Lung (tissue), 12 donors: ENCODE results near the gene NDUFS7. TPM values are rescaled to one million over a fixed set of nuclear protein-coding genes. Genes with fewer than 3 reads are reported as not detected.

Experiments used
- ATAC-seq: fragments of 200-7000 bp; cut with Tn5 transposase; one replicate; pipeline ENCODE4 v1.9.1; 2020; ENCODE audit warnings: moderate number of reproducible peaks; ENCODE audit not compliant: insufficient read depth, low FRiP score
- DNase-seq, 3 donors: peaks; one replicate each; pipeline ENCODE4 v3.0.0-alpha.2; 2013 to 2017
- H3K27ac ChIP-seq, 2 donors: one replicate each; pipeline ENCODE4 v1.5.1; 2013; ENCODE audit warnings: mild to moderate bottlenecking in 2 of 2, moderate library complexity in 2 of 2, control low read depth in 1 of 2, inconsistent platforms in 1 of 2, low read depth in 1 of 2, low read length in 1 of 2
- H3K27me3 ChIP-seq, 3 donors: one replicate each; pipeline ENCODE4 v1.5.1; 2013; ENCODE audit warnings: low read length in 2 of 3; ENCODE audit not compliant: control insufficient read depth in 3 of 3, insufficient read depth in 3 of 3
- H3K36me3 ChIP-seq, 4 donors: one replicate each; pipeline ENCODE4 v1.5.1; 2013; ENCODE audit warnings: low read length in 4 of 4, mild to moderate bottlenecking in 1 of 4, moderate library complexity in 1 of 4; ENCODE audit not compliant: control insufficient read depth in 4 of 4, insufficient read depth in 4 of 4
- H3K4me1 ChIP-seq, 5 donors: one replicate each; pipeline ENCODE4 v1.5.1; 2013; ENCODE audit warnings: low read length in 5 of 5, mild to moderate bottlenecking in 2 of 5, moderate library complexity in 1 of 5; ENCODE audit not compliant: control insufficient read depth in 5 of 5, insufficient read depth in 5 of 5
- H3K4me3 ChIP-seq: one replicate; pipeline ENCODE4 v1.5.1; 2013; ENCODE audit warnings: mild to moderate bottlenecking, control low read depth, moderate library complexity
- H3K9ac ChIP-seq, 2 donors: one replicate each; pipeline ENCODE4 v1.5.1; 2013; ENCODE audit warnings: low read length in 2 of 2, control low read depth in 1 of 2; ENCODE audit not compliant: insufficient read depth in 1 of 2
- H3K9me3 ChIP-seq, 4 donors: one replicate each; pipeline ENCODE4 v1.5.1; 2013; ENCODE audit warnings: low read length in 3 of 4, mild to moderate bottlenecking in 1 of 4, moderate library complexity in 1 of 4; ENCODE audit not compliant: control insufficient read depth in 4 of 4, insufficient read depth in 3 of 4
- WGBS, 2 donors: extraction: QIAGEN DNeasy Blood & Tissue Kit; methylation state at CpG; one replicate each; pipeline ENCODE4 v1.1.7; 2013; 5-methylcytosine and 5-hydroxymethylcytosine counted together
- polyA plus RNA-seq, 2 donors: library from polyadenylated mRNA; stranded (reverse); fragments of 200-250 nt; gene quantifications; one replicate each; pipeline ENCODE4 v1.2.1, GENCODE V29; 2013
- total RNA-seq, 2 donors: library from RNA; depleted of rRNA in 1 of 2; stranded (reverse); fragments of >200 nt in 1 of 2; gene quantifications; one replicate each; pipeline ENCODE4 v1.2.1, GENCODE V29; 2014 to 2021
- TF ChIP-seq, protein P1 (sequence below): IDR thresholded peaks from 2 replicates; pipeline ENCODE4 v1.5.1; 2012; ENCODE audit warnings: mild to moderate bottlenecking; ENCODE audit errors: control extremely low read depth, extremely low read depth
- donor health status: control.
- donor health status: control.
- donor health status: Bipolar disorder and iron deficiency.
- donor health status: healthy.
- donor health status: DM: yes; HTN: yes; CAD: no.

NDUFS7 gene
- total and polyA plus RNA-seq, 4 donors, result 33.4 to 133 (median 108) TPM

DNA sequence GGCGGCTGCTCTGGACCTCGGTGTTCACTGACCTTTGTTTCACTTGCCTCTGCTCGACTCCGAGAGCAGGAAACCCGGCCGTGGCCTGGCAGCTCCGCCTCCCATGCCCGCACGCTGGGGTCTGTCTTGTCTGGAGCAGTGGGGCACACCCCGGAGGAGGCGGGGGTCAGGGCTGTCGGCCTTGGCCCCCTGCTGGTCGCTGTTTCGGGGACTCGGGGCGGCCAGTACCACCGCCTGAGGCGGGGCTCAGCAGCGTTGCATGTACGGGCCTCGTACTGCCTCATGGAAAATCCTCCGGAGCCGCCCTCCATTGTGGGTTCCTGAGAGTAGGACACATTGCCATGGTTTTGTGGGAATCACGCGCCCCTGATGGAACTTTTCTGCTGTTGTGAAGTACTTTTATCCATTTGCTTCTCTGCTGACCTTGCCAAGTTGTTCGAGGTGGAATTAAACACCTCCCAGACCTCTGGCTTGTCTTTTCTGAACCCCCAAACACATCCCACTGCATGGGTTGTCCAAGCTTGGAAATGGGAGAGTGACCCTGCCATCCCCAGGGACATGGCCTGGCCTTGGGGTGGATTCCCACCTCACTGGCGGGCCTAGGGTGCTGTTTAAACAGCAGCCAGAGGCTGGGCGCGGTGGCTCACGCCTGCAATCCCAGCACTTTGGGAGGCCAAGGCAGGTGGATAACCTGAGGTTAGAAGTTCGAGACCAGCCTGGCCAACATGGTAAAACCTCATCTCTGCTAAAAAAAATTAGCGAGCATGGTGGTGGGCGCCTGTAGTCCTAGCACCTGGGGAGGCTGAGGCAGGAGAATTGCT lies 5.5 kb upstream of the NDUFS7 start:
- Histone ChIP-seq H3K4me3 (no peak overlapping the region), H3K9ac (no peak overlapping the region), H3K9me3 (no peaks in the 10 kb centered on the region), H3K27me3 (no peaks in the 10 kb centered on the region), H3K36me3 (peaks cover 0 to 28% (median 2%) of the 10 kb centered on the region in 4 donors), H3K4me1 (peaks cover 0 to 12% (median 0%) of the 10 kb centered on the region in 5 donors), H3K27ac (no peak overlapping the region)
- ATAC-seq (no peak), DNase-seq (no peak)
- WGBS, 2 donors, result 88 to 91% methylated on average over 33 of the region's 33 CpGs
- TF ChIP-seq, protein P1, sequence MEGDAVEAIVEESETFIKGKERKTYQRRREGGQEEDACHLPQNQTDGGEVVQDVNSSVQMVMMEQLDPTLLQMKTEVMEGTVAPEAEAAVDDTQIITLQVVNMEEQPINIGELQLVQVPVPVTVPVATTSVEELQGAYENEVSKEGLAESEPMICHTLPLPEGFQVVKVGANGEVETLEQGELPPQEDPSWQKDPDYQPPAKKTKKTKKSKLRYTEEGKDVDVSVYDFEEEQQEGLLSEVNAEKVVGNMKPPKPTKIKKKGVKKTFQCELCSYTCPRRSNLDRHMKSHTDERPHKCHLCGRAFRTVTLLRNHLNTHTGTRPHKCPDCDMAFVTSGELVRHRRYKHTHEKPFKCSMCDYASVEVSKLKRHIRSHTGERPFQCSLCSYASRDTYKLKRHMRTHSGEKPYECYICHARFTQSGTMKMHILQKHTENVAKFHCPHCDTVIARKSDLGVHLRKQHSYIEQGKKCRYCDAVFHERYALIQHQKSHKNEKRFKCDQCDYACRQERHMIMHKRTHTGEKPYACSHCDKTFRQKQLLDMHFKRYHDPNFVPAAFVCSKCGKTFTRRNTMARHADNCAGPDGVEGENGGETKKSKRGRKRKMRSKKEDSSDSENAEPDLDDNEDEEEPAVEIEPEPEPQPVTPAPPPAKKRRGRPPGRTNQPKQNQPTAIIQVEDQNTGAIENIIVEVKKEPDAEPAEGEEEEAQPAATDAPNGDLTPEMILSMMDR, result no peak

GRCh38 chr19:1379126-1379905 lies 4.4 kb upstream of the NDUFS7 start:
- DNase-seq (no peak), ATAC-seq (no peak)
- no peaks in the 10 kb centered on the region for H3K9me3 ChIP-seq
- no peak overlapping the region for H3K9ac ChIP-seq
- no peak overlapping the region for H3K27ac ChIP-seq
- TF ChIP-seq, protein P1, result no peak
- H3K27me3 ChIP-seq, result no peaks in the 10 kb centered on the region
- 84 to 88% methylated on average over 26 to 27 of the region's 27 CpGs for WGBS, 2 donors
- no peak overlapping the region for H3K4me3 ChIP-seq
- H3K36me3 ChIP-seq, result peaks cover 0 to 16% (median 2%) of the 10 kb centered on the region in 4 donors
- peaks cover 0 to 9% (median 0%) of the 10 kb centered on the region in 5 donors for H3K4me1 ChIP-seq

- Histone ChIP-seq H3K27ac (no peak overlapping the region), H3K4me1 (peaks cover 0 to 16% (median 0%) of the 10 kb centered on the region in 5 donors), H3K9me3 (no peaks in the 10 kb centered on the region), H3K9ac (no peak overlapping the region), H3K36me3 (peaks cover 0 to 14% (median 2%) of the 10 kb centered on the region in 4 donors), H3K27me3 (no peaks in the 10 kb centered on the region), H3K4me3 (no peak overlapping the region)
- DNase-seq, result no peak
- TF ChIP-seq, protein P1, result no peak
- 78 to 83% methylated on average over 12 of the region's 12 CpGs for WGBS, 2 donors
- ATAC-seq, result no peak
Measured at GRCh38 chr19:1379961-1380489, 3.7 kb upstream of the NDUFS7 start.
